Subcutaneous preadipocyte (primary cell): ENCODE measurements around the gene IFT80. TPM values are rescaled to one million over a fixed set of nuclear protein-coding genes. Genes with fewer than 3 reads are reported as not detected.

Experiments used
- small RNA-seq: library from RNA; depleted of rRNA; stranded (forward); fragments of <200 nt; gene quantifications from one replicate; pipeline ENCODE3, GENCODE V24; 2012
- total RNA-seq: library from RNA; depleted of rRNA; stranded (reverse); fragments of >200 nt; gene quantifications from 2 replicates; pipeline ENCODE4 v1.2.3, GENCODE V29; 2012

IFT80 gene
- 54.5 and 63.6 TPM in 2 replicates for total RNA-seq

DNA sequence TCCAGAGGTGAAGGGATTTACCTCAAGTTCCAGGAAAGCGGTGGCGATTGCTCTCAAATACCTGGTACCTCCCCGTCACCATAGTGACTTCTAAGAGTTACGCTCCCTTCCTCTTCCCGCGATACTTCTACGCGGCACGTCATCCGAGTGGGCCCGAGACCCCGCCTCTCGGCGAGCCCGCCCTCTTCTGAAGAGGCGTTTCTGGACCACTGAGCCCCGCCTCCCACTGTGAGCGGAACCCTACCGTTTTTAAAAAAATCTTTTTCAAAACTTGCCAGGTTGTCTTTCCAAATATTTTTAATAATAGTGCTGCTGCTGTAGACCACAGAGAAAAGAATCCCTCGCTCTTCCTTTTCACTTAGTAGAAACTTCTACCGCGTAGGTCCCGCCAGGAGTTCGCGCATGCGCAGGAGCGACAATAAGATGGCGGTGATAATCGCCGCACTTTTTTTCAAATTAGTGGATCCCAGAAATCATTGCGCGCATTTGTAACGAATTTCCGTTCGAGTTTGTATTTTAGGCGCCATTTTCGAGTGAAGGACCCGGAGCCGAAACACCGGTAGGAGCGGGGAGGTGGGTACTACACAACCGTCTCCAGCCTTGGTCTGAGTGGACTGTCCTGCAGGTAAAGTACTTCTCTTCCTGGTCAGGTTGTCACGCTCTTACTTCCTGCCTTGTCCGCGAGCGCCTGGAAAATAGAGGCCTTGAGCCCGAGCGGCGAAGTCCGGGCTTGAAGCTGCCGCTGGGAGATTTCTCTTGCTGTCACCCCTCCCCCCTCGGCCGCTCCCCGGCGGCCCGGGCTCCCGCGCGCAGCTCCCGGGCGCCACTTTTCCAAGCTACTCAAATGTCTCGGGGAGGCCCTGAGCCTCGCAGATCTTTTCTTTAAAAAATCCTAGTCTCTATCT, at the start of gene IFT80, which contains the start of gene SMC4:
IFT80 (minus strand) TSS at position 101 of the 905 bp plus-strand sequence. CDS start 14,625 bp downstream, outside the sequence.
SMC4 (plus strand) TSS at position 526 of the 905 bp plus-strand sequence. CDS start 1,177 bp downstream, outside the sequence.

DNA sequence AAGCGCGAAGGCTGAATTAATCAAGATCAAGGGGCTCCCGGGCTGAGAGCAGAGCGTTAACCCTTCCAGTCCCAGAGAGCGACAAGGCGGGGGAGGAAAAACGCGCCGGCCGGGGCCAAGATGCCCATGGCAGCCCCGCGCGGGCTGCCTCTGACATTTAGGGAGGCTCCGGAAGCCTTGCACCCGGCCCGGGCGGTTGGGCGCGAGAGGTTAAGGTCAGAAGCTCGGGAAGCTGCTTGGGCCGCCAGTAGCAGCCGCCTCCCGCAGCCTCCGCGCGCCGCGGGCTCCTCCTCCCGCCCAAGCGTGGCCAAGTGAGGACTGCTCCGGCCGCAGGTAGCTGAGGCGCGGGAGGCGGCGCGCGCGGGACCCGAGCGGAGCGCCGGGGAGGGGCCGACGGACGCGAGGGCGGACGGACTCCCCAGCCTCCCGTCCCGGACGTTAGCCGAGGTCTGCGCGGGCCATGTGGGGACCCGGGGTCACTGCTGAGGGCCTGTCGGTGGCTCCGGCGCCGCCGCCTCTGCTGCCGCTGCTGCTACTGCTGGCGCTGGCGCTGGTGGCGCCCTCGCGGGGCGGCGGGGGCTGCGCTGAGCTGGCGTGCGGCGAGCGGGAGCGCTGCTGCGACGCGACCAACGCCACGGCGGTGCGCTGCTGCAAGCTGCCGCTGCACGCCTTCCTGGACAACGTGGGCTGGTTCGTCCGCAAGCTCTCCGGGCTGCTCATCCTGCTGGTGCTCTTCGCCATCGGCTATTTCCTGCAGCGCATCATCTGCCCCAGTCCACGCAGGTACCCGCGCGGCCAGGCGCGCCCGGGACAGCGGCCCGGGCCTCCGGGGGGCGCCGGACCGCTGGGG, 173.6 kb downstream of the IFT80 start, which contains the start of gene C3orf80:
C3orf80 (plus strand) TSS at position 247 of the 850 bp plus-strand sequence; CDS start at position 461, 214 bp downstream.

Small RNA genes lying within 50 kb of the gene (small RNA-seq; reads per million reads assigned to genes)
- gene MIR15B (5,389 reads per million, percentile 100 among the genes with 10 or more reads in this experiment), gene MIR16-2 (51.0 reads per million, percentile 98 among the genes with 10 or more reads in this experiment)

Other genes starting within 250 kb of the IFT80 start
- gene C3orf80, start 173.8 kb downstream of the IFT80 start, total RNA-seq, result under 0.01 and 0.20 TPM in 2 replicates
- 70.5 and 128 TPM in 2 replicates for gene SMC4, start 425 bp upstream of the IFT80 start, total RNA-seq
- gene TRIM59, start 50.6 kb upstream of the IFT80 start, total RNA-seq, result 11.0 and 27.2 TPM in 2 replicates
- gene KPNA4, start 166.3 kb upstream of the IFT80 start, total RNA-seq, result 23.9 and 30.7 TPM in 2 replicates